Tongue (tissue), 2 donors: ENCODE measurements around the gene PPP1R18. TPM values are rescaled to one million over a fixed set of nuclear protein-coding genes. Genes with fewer than 3 reads are reported as not detected.
"Not testable (repeated sequence)": the region's sequence is repeated elsewhere in the genome, so short reads cannot be mapped to it uniquely, and the experiment has no call there.

Experiments
- DNase-seq: peaks from one replicate; pipeline ENCODE4 v3.0.0-alpha.2; 2015
- total RNA-seq: library from RNA; depleted of rRNA; stranded (reverse); fragments of >200 nt; gene quantifications from one replicate; pipeline ENCODE4 v1.2.3, GENCODE V29; 2014

The PPP1R18 gene, protein sequence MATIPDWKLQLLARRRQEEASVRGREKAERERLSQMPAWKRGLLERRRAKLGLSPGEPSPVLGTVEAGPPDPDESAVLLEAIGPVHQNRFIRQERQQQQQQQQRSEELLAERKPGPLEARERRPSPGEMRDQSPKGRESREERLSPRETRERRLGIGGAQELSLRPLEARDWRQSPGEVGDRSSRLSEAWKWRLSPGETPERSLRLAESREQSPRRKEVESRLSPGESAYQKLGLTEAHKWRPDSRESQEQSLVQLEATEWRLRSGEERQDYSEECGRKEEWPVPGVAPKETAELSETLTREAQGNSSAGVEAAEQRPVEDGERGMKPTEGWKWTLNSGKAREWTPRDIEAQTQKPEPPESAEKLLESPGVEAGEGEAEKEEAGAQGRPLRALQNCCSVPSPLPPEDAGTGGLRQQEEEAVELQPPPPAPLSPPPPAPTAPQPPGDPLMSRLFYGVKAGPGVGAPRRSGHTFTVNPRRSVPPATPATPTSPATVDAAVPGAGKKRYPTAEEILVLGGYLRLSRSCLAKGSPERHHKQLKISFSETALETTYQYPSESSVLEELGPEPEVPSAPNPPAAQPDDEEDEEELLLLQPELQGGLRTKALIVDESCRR
- 19.7 TPM for total RNA-seq

DNA sequence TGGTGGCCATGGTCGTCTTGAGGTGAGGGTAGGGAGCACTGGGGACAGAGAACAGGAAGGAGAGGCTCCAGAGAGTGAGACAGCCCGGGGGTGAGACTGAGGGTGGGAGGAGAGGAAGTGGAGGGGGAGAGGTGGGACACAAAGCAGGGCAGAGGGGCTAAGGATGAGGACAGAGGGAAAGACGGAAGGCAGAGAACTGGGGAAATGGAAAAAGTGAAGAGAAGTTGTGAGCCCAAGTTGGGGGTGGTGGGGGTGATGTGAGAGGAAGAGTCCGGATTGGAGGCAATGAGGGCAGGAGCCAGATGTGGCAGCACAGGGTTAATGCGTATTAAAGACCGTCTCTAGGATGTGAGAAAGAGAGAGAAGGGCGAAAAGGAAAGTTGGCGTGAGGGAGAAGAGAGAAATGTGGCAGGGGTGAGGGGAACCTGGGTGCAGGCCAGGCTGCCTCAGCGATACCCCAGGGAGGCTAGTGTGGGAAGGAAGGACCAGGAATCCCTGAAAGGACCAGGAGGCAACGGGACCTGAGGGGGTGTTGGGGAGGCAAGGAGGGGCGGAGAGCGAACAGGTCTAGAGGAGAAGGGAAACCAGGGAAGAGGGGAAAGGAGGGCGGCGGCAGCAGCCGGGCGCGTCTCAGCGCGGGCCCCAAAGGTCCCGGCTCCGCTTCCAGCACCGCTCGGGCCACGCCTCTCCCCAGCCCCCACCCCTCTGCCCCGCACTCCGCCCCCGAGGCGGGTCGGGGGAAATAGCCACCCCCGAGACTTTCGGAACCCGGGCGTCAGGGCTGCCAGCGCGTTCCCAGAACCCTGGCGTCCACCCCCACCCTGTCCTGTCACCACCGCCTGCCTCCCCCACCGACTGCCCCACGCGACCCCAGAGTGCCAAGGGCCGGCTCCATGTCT, at the start of gene PPP1R18:
Gene PPP1R18, minus strand, starts transcription at position 637 of the 899 bp plus-strand sequence. Its CDS starts 627 bp downstream, at position 10.
- DNase-seq, result peak; percentile 83

DNA sequence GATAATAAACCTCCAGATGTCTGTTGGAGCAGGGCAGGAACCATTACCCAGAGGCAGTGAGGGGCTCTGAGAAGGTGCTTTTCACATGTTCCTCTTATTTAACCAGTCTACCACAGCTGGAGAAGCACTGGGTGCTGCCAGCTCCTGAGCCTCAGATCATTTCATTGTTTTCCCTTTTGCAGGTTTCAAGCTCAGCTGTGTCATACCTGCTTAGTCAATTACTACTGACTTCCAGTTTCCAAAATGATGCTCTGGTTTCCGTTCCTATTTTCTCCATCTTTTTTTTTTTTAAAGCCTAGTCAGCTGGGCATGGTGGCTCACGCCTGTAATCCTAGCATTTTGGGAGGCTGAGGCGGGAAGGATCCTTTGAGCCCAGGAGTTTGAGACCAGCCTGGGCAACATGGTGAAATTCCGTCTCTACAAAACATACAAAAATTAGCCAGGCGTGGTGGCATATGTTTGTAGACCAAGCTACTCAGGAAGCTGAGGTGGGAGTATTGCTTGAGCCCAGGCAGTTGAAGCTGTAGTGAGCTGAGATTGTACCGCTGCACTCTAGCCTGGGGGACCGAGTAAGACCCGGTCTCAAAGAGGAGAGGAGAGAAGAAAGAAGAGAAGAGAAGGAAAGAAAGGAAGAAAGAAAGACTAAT, 49.3 kb upstream of the PPP1R18 start:
- no peak for DNase-seq

DNA sequence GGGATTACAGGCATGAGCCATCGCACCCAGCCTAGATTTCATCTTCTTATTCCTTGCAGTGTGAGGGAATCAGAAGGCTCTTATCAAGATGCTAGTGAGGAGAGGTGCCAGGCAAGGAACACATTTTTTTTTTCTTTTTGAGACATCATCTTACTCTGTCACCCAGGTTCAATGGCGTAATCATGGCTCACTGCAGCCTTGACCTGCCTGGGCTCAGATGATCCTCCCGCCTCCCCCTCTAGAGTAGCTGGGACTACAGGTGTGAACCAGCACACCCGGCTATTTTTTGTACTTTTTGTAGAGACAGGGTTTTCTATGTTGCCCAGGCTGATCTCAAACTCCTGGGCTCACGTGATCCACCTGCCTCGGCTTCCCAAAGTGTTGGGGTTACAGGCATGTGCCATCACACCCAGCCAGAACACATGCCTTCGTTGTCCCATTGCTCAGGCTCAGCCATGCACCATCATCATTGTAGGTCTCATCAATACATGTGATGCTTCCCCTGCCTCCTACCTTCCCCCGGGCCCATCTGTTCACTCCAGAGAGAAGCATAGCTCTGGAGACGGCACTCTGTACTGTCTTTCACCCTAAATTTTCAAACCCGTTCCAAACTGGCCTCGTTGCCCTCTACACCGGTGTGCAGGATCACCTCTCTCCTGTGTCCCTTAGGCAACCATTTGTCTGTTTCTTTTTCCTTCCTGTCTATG, 45.9 kb upstream of the PPP1R18 start:
- DNase-seq, result no peak

DNA sequence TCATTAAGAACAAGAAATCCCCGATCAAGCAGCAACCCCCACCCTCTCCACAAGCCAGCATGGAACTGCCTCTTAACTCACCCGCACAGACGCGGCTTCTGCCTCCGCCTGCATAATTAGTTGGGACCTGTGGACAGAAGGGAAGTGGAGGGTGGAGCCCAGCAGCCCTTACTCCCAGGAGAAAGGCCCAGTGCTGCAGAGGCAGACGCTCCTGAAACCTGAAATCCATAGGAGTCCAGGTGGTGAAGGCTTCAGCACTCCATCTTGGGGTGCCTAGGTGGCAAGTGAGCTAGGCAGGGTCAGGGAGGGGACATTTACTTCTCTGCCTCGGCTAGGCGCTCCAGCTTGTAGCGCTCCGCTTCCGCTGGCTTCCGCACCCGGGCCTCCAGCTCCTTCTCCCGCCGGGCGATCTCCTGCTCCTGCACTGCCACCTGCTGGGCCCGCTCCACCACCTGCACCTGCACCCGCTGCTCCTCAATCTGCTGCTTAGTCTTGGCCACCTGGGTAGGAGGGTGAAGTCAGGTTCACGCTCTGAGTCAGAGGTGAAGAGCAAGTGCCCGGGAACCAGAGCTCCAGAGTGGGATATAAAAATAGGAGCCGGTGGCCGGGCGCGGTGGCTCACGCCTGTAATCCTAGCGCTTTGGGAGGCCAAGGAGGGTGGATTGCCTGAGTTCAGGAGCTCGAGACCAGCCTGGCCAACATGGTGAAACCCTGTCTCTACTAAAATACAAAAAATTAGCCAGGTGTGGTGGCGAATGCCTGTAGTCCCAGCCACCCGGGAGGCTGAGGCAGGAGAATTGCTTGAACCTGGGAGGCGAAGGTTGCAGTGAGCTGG, 44.4 kb upstream of the PPP1R18 start:
- peak; percentile 80 for DNase-seq

DNA sequence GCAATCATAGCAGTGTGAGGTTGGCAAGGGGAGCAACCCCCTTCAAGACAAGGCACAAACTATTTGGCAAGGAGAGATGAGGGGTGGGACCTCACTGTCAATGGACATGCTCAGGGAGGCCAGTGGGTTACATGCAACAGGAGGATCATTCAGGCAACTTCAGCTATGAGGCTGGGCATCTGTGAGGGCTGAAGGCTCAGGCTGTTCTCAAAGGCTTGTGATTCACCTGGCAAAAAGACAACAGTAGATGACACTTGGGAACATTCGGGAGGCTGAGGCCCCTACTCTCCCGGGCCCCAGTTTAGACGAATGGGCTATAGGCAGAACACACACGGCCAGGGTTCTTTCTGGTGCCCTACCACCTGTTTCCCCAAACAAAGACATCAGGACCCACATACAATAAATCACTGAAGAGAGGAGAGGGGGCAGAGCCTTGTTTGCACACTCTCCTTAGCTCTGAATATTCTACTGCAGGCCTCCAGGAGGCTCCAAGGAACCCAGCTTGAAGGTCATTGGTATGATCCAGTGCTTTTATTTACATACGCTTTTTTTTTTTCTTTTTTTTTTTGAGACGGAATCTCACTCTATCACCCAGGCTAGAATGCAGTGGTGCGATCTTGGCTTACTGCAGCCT, 41.6 kb upstream of the PPP1R18 start:
- no peak for DNase-seq

DNA sequence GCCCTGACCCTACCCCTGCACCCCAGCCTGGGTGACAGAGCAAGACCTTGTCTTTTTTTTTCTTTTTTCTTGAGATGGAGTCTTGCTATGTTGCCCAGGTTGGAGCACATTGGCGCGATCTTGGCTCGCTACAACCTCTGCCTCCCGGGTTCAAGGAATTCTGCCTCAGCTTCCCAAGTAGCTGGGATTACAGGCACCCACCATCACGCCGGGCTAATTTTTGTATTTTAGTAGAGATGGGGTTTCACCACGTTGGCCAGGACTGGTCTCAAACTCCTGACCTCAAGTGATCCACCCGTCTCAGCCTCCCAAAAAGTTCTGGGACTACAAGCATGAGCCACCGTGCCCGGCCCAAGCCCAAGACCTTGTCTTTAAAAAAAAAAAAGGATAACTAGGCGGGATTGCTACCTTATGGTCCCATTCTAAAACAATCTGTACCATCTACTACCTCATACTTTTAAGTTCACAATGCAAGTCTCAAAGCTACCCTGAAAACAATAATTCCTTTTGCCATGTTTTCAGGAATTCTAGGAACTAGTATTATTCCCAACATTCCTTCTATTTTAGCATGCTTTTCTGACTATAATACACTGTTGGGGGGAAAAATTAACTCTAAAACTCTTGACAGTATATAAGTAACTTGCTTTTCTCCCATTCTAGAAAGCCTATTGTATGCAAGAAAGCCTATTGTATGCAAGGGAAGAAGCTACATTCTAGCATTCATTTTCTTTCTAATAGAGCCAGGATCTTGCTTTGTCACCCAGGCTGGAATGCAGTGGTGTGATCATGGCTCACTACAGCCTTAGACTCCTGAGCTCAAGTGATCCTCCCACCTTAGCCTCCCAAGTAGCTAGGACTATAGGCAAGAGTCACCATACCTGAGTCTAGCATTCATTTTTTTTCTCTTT, 40.3 kb upstream of the PPP1R18 start:
- DNase-seq, result no peak

DNA sequence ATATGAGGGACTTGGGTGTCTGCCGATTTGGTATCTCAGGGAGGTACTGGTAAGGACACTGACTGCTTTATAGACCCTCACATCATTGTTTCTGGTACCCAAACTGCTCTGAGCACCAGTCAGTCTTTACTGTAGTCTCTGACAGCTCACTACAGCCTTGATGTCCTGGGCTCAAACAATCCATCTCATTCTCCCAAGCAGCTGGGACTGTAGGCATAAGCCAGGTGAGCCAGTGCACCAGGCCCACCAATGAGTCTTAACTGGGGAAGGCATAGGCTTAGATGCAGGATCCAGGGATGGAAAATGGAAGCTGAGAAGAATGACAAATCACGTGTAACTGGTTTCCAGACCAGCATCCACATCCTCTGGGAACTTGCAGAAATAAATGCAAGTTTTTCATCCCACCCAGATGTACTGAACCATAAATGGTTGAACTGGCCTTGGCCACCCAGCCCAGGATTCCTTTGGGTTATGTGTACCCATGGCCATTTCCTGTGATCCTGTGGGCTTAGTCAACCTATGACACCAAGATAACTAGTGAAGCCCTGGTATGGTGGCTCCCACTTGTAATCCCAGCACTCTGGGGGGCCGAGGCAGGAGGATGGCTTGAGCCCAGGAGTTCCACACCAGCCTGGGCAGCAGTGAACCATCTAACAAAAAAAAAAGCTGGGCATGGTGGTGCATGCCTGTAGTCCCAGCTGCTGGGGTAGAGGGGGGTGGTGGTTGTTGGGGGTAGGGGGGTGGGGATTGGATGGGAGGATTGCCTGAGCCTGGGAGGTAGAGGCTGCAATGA, 39.5 kb upstream of the PPP1R18 start:
- DNase-seq, result no peak

DNA sequence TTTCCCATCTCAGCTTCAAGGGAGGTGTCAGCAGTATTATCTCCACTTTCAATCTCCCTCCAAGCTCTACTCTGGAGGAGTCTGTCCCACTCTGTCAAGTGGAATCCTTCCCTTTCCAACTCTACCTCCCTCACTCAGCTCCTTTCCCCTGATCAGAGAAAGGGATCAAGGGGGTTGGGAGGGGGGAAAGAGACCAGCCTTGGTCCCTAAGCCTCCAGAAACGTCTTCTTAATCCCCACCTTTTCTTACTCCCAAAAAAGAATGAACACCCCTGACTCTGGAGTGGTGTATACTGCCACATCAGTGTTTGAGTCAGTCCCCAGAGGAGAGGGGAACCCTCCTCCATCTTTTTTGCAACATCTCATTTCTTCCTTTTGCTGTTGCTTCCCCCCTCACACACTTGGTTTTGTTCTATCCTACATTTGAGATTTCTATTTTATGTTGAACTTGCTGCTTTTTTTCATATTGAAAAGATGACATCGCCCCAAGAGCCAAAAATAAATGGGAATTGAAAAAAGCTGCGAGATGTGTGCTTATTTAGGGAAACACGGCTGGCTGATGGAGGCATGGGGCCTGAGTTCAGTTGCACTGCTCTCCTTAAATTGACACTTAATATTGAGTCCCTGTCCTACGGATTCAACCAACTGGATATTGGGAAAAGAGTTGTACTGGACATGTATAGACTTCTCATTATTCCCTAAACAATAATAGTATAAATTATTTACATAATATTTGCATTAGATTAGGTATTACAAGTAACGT, 38.6 kb upstream of the PPP1R18 start:
- DNase-seq, result no peak

DNA sequence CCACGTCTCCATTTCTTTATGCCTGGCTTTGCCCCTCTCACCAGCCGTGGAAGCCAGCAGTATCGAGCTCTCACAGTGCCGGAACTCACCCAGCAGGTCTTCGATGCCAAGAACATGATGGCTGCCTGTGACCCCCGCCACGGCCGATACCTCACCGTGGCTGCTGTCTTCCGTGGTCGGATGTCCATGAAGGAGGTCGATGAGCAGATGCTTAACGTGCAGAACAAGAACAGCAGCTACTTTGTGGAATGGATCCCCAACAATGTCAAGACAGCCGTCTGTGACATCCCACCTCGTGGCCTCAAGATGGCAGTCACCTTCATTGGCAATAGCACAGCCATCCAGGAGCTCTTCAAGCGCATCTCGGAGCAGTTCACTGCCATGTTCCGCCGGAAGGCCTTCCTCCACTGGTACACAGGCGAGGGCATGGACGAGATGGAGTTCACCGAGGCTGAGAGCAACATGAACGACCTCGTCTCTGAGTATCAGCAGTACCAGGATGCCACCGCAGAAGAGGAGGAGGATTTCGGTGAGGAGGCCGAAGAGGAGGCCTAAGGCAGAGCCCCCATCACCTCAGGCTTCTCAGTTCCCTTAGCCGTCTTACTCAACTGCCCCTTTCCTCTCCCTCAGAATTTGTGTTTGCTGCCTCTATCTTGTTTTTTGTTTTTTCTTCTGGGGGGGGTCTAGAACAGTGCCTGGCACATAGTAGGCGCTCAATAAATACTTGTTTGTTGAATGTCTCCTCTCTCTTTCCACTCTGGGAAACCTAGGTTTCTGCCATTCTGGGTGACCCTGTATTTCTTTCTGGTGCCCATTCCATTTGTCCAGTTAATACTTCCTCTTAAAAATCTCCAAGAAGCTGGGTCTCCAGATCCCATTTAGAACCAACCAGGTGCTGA, 37.6 kb upstream of the PPP1R18 start:
- not testable (repeated sequence) for DNase-seq

DNA sequence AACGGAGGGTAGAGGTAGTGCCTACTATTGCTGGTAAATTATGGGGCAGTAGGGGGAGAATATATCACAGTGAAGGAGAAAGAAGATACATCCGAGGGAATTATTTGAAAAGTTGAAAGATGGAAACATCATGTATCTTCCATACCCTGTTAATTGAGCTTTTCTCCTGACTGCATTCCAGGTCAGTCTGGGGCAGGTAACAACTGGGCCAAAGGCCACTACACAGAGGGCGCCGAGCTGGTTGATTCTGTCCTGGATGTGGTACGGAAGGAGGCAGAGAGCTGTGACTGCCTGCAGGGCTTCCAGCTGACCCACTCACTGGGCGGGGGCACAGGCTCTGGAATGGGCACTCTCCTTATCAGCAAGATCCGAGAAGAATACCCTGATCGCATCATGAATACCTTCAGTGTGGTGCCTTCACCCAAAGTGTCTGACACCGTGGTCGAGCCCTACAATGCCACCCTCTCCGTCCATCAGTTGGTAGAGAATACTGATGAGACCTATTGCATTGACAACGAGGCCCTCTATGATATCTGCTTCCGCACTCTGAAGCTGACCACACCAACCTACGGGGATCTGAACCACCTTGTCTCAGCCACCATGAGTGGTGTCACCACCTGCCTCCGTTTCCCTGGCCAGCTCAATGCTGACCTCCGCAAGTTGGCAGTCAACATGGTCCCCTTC, 36.9 kb upstream of the PPP1R18 start:
- DNase-seq, result not testable (repeated sequence)

DNA sequence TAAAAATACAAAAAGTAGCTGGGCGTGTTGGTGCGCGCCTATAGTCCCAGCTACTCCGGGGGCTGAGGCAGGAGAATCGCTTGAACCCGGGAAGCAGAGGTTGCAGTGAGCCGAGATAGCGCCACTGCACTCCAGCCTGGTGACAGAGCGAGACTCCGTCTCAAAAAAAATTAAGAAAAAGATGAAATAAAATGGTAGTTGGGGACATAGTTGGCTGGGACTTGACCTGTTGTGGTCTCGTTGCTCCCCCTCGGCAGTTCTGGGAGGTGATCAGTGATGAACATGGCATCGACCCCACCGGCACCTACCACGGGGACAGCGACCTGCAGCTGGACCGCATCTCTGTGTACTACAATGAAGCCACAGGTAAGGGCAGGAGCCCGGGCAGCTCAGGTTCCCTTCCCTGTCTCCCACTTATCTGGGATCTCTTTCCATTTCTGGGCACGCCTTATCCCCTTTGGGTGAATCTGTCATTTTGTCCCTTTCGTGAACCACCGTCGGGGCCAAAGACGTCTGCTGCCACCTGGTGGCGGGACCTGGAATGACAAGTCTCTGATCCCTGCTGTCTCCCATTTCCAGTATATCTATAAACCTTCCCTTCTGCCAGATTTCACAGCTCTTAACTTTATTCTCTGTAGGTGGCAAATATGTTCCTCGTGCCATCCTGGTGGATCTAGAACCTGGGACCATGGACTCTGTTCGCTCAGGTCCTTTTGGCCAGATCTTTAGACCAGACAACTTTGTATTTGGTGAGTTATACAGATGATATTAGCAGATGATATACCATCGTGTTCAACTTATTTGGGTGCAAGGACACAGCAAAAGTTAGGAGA, 36.1 kb upstream of the PPP1R18 start:
- peak; percentile 91 for DNase-seq

DNA sequence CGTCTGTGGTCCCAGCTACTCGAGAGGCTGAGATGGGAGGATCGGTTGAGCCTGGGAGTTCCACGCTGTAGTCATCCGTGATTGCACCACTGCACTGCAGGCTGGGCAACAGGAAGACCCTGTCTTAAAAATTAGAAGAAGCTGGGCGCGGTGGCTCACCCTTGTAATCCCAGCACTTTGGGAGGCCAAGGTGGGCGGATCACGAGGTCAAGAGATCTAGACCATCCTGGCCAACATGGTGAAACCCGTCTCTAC, 35.5 kb upstream of the PPP1R18 start:
- DNase-seq, result not testable (repeated sequence)

DNA sequence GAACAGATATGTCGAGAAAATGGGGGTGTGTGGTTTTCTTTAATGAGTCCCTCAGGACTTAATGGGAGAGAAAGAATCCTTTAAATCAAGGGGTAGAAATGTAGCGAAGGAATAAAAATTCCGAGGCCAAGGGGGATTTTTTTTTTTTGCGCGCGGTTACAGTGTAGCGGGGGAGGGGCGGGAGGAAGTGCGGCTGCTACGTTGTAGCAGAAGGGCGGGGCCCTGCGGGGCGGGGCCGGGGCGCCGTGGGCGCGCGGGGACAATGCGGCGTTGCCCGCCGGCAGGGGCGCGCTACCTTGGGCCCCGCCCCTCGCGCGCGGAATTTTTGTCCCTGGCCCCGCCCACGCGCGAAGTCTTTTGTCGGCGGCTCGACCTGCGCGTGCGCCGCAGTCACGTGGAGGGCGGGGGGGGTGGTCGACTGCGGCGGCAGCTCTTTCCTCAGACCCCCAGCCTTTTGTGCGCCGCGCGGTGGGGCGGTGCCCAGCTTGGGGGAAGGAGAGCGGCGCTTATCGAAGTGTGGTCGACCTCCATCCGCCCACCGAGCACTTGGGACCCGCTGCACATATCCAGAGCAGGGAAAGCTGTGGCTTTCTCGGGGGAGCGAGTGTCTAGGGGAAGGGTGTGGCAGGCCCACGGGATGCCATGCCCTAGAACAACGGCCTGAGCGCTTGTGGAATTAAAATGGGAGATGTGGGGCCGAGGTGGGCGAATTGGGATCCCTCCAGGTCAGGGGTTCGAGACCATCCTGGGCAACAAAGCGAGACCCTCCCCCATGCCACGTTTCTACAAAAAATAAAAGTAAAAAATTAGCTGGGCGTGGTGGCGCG, 35.0 kb upstream of the PPP1R18 start:
- DNase-seq, result peak; percentile 97

DNA sequence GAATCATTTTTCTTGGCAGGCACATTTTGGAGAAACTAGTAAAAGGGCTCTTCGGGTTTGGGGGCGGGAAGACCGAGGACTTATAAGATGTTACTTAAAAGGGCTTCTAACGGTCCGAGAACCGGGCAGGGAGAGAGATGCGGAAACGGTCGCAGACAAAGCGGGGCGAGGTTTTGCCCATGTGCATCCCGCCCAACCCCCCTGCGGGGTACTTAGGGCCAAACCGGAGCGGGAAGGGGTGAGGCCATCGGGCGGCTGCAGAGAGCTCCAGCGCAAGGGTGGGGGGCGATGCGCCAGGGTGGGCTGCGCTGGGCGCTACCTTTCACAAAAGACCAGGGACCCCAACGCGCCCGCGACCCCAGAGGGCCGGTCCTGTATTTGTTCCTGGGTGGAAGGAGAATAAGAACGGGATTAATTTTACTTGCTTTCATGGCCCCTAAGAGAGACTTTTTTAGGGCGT, 34.3 kb upstream of the PPP1R18 start:
- peak; percentile 83 for DNase-seq
